CMK (cell line): ENCODE measurements around the gene MAP3K10.

Experiments
- DNase-seq: peaks from one replicate; pipeline ENCODE4 v3.0.0-alpha.2; 2010; ENCODE audit warnings: low read depth

MAP3K10 gene

GRCh38 chr19:40233811-40234389 is 42.7 kb downstream of the MAP3K10 start:
- DNase-seq, result no peak

- no peak for DNase-seq
Measured at GRCh38 chr19:40234429-40235237, 43.4 kb downstream of the MAP3K10 start.

- DNase-seq, result no peak
Measured at GRCh38 chr19:40235238-40236025, 44.2 kb downstream of the MAP3K10 start.

- DNase-seq, result no peak
Measured at GRCh38 chr19:40236026-40236355, 44.8 kb downstream of the MAP3K10 start.

GRCh38 chr19:40236366-40236765 is 45.1 kb downstream of the MAP3K10 start:
- DNase-seq, result no peak

- no peak for DNase-seq
Measured at GRCh38 chr19:40237791-40238190, 46.6 kb downstream of the MAP3K10 start.

- DNase-seq, result no peak
Measured at GRCh38 chr19:40238775-40239174, 47.5 kb downstream of the MAP3K10 start.

- no peak for DNase-seq
Measured at GRCh38 chr19:40239415-40240226, 48.4 kb downstream of the MAP3K10 start.

GRCh38 chr19:40240332-40240731 is 49.1 kb downstream of the MAP3K10 start:
- DNase-seq, result no peak

- no peak for DNase-seq
Measured at GRCh38 chr19:40241125-40241808, 50.0 kb downstream of the MAP3K10 start.

GRCh38 chr19:40241809-40242384 is 50.7 kb downstream of the MAP3K10 start:
- DNase-seq, result no peak

- no peak for DNase-seq
Measured at GRCh38 chr19:40242480-40242879, 51.3 kb downstream of the MAP3K10 start.

GRCh38 chr19:40243181-40243580 is 52.0 kb downstream of the MAP3K10 start:
- no peak for DNase-seq

GRCh38 chr19:40244579-40245317 is 53.5 kb downstream of the MAP3K10 start:
- DNase-seq, result no peak

GRCh38 chr19:40245506-40246128 is 54.4 kb downstream of the MAP3K10 start:
- no peak for DNase-seq

GRCh38 chr19:40246292-40247073 is 55.3 kb downstream of the MAP3K10 start:
- DNase-seq, result no peak

GRCh38 chr19:40247178-40247577 is 56.0 kb downstream of the MAP3K10 start:
- no peak for DNase-seq

- DNase-seq, result no peak
Measured at GRCh38 chr19:40247735-40248262, 56.6 kb downstream of the MAP3K10 start.

- no peak for DNase-seq
Measured at GRCh38 chr19:40249201-40249600, 58.0 kb downstream of the MAP3K10 start.
